DOHH2 (cell line): Measurements from ENCODE around the gene SMYD2.

Experiments
- EZH2phosphoT487 ChIP-seq: fragments of 200-600 bp; sonication (generic); IDR thresholded peaks from 2 replicates; pipeline ENCODE4 v1.6.1; 2017; ENCODE audit warnings: borderline replicate concordance, mild to moderate bottlenecking, antibody characterized with exemption, low read length, moderate library complexity, mixed read lengths
- TF ChIP-seq, protein P1 (sequence below): fragments of 200-600 bp; sonication (generic); IDR thresholded peaks from one replicate; pipeline ENCODE4 v1.5.1; 2014; ENCODE audit warnings: antibody characterized with exemption, mild to moderate bottlenecking, low read depth, low read length; ENCODE audit not compliant: poor library complexity, severe bottlenecking

DNA sequence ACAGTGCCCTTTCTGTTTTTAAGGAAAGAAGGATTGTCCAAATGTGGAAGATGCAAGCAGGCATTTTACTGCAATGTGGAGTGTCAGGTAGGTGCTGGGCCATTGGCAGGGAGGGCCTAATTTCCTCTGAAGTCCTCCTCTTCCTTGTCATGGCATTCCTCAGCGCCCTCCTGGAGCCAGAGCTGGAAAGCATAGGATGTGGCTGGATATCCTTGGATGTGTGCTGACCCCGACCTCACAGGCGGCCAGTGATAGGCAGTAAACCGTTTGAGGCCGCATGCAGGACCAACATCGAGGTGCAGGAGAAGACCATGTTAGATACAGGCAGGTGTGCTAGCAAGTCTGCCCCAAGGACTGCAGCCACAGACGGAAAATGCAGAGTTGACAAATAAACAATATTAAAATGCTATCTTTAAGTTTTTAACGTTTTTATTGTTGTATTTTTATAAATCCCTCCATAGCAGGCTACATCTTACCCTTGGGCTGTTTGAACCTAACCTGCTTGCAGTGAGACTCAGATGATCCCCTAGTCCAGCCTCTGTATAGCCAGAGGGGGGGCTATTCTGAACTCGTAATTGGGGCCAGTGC lies 24.3 kb downstream of the SMYD2 start:
- TF ChIP-seq, protein P1, sequence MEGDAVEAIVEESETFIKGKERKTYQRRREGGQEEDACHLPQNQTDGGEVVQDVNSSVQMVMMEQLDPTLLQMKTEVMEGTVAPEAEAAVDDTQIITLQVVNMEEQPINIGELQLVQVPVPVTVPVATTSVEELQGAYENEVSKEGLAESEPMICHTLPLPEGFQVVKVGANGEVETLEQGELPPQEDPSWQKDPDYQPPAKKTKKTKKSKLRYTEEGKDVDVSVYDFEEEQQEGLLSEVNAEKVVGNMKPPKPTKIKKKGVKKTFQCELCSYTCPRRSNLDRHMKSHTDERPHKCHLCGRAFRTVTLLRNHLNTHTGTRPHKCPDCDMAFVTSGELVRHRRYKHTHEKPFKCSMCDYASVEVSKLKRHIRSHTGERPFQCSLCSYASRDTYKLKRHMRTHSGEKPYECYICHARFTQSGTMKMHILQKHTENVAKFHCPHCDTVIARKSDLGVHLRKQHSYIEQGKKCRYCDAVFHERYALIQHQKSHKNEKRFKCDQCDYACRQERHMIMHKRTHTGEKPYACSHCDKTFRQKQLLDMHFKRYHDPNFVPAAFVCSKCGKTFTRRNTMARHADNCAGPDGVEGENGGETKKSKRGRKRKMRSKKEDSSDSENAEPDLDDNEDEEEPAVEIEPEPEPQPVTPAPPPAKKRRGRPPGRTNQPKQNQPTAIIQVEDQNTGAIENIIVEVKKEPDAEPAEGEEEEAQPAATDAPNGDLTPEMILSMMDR: no peak
- no peak for TF ChIP-seq EZH2phosphoT487
